Kidney tubule cell (primary cell): ENCODE data around the gene RNPC3.
"Not testable (repeated sequence)": the region's sequence is repeated elsewhere in the genome, so short reads cannot be mapped to it uniquely, and the experiment has no call there.

ENCODE experiments used
- DNase-seq: peaks from one replicate; pipeline ENCODE4 v3.0.0-alpha.2; 2018; ENCODE audit warnings: low spot score

RNPC3 gene

GRCh38 chr1:103561124-103561523, 35.6 kb downstream of the RNPC3 start:
- DNase-seq: not testable (repeated sequence)

- no peak for DNase-seq
Measured at GRCh38 chr1:103561643-103562395, 36.3 kb downstream of the RNPC3 start.

DNA sequence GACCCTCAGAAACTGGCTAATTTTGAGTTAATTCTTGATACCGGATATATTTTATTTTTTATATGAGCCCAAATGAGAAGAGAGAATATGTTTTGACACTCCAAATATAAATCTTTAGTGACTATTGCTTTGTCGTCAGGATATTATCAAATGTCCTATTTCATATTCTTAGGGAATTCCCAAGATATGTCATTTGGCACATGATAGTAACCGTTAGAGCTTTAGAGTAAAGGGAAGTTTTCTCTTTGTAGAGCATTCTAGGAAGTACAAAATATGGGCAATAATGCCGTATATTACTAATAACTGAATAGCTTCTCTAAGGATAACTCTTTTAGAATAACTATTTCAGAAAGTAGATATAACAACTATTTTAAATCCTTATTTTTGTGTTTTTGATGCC, 37.6 kb downstream of the RNPC3 start:
- no peak for DNase-seq

- DNase-seq: no peak
Measured at GRCh38 chr1:103569493-103569892, 44.0 kb downstream of the RNPC3 start.

DNA sequence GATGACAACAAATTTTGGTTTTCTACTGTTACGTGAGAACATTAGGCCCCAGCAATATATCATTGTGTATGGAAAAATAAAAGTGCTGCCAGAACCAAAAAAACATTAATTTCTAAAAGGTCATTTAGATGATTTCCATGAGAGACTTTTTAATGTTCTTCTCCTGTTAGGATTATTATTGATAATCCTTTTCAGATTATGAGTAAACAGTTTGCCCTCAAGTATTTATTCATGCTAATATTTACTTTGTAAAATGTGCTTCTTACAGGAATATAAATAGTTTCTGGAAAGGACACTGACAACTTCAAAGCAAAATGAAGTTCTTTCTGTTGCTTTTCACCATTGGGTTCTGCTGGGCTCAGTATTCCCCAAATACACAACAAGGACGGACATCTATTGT, 45.8 kb downstream of the RNPC3 start, which contains the start of gene AMY2B:
TSS of gene AMY2B (plus strand) at position 301 of the 400 bp plus-strand sequence. CDS start at position 315, 14 bp downstream.
- not testable (repeated sequence) for DNase-seq

GRCh38 chr1:103576065-103576464, 50.6 kb downstream of the RNPC3 start:
- no peak for DNase-seq

DNA sequence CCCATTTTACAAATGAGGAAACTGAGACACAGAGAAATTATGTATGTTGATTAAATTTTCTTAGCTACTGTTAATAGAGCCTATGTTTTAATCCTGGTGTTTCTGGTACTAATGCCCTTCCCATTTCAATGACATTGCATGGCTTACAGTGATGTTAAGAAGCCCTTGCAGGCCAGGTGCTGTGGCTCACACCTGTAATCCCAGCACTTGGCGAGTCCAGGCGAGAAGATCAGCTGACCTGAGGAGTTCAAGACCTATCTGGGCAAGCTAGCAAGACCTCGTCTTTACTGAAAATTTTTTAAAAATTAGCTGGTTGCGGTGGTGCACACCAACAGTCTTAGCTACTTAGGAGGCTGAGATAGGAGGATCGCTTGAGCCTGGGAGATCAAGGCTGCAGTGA, 51.3 kb downstream of the RNPC3 start:
- DNase-seq: not testable (repeated sequence)

DNA sequence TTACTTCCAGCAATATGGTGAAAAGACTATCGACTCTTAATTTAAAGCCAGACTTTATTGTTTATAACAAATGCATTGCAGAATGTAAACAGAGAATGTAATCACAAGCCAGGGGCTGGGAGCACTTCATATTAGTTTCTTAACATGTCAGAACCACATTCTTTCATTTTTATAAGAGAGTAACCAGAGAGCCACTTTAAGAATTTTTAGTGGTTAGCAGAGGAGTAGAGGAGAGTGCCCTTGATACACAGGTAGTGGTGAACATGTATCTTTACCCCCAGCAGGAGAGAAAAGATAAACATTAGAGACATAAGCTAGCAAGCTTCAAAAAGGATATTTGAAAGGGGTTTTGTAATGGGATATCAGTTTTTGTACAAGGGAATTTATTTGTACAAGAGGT, 57.0 kb downstream of the RNPC3 start:
- no peak for DNase-seq

DNA sequence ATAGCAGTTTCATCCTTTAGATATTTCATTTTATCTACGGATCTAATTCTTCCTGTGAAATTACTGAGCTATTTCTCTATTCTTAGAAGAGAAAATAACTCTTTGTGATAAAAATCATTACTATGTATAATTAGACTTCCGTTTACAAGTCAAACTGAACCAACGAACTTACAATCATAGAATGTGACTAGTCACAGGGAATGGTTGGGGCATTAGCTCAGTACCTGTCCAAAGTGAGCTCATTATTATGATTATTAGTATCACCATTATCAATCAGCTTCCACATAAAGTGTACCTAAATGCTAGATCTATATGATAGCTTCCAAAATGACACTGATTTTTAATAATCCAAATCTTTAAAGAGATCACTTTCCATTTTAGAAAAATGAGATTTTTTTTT, 58.4 kb downstream of the RNPC3 start:
- DNase-seq: no peak

DNA sequence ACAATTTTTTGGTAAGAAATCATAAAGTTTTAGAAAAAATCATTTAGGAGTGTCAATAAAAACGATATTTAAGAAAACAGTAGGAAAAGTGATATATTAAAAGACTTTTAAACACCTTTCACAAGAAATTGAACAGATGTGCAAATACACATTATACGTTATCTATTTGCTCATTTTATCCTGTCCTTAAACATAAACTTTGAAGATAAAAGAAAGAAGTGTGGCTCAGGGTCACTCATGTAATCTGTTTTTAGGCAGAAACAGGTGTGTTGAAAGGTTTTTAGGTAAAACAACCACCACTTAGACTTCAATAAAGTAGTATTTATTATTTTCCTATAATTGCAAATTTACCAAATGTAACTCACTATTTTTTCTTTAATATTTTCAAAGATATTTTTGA, 59.0 kb downstream of the RNPC3 start:
- no peak for DNase-seq

DNA sequence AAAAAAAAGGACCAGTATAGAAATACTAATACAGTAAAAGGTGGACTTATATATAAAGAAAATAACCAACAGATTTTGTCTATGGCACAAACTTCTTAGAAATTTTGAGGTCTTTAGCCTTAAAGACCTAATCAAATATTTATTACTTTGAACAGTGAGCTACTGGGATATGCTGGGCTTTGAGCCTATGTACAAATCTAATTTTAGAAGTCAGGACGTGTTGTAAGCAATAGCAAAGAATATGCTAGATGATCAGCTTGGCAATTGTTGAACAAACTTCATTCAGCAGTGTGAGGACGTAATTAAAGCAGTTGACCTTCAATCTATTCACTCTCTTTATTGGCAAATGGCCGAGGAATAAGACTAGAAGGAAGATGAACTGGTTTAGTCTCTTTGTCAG, 77.2 kb downstream of the RNPC3 start:
- not testable (repeated sequence) for DNase-seq
